H1 (cell line): Measurements from ENCODE around the gene RPS3. TPM values are rescaled to one million over a fixed set of nuclear protein-coding genes. Genes with fewer than 3 reads are reported as not detected.

Source experiments
- CTCF ChIA-PET: fragments of 300-600 bp; sonication (Branson Sonifier 250); formaldehyde crosslinking; loops from one replicate; lab custom pipeline; 2021; ENCODE audit not compliant: partially characterized antibody; lab: Charles Lee
- POLR2A ChIA-PET: fragments of 300-600 bp; sonication (Branson Sonifier 250); formaldehyde crosslinking; loops from one replicate; lab custom pipeline; 2021; ENCODE audit warnings: inconsistent platforms; ENCODE audit not compliant: partially characterized antibody; lab: Charles Lee
- DNase-seq, 2 experiments: peaks; one replicate each; pipeline versions ENCODE4 v3.0.0 to v3.0.0-alpha.2; 2010 to 2022; ENCODE audit warnings: low spot score in 2 of 2, low read depth in 1 of 2, mixed read lengths in 1 of 2
- FAIRE-seq: peaks from 2 replicates; lab custom pipeline; 2011; peaks lifted over from hg19 to GRCh38; lab: Jason Lieb, UNC
- H2AFZ ChIP-seq: 2 replicates; pipeline ENCODE4 v1.8.1; 2012; ENCODE audit warnings: low read length, inconsistent platforms
- H2AK5ac ChIP-seq: 2 replicates; pipeline ENCODE4 v1.6.1; 2013; ENCODE audit warnings: low read depth, low read length
- H2BK120ac ChIP-seq: replicated peaks from 2 replicates; pipeline ENCODE3; 2013; ENCODE audit warnings: low read depth, low read length, inconsistent platforms
- H2BK12ac ChIP-seq: 2 replicates; pipeline ENCODE4 v1.6.1; 2013; ENCODE audit warnings: low read depth, low read length
- H2BK15ac ChIP-seq: 2 replicates; pipeline ENCODE4 v1.6.1; 2013; ENCODE audit warnings: low read length
- H2BK20ac ChIP-seq: 2 replicates; pipeline ENCODE4 v1.6.1; 2013; ENCODE audit warnings: low read length
- H2BK5ac ChIP-seq: 2 replicates; pipeline ENCODE4 v1.6.1; 2013; ENCODE audit warnings: low read depth, low read length
- H3K14ac ChIP-seq: 2 replicates; pipeline ENCODE4 v1.6.1; 2013; ENCODE audit warnings: inconsistent platforms; ENCODE audit not compliant: insufficient read length
- H3K18ac ChIP-seq: 2 replicates; pipeline ENCODE4 v1.6.1; 2013; ENCODE audit warnings: low read length; ENCODE audit errors: extremely low read depth
- H3K23ac ChIP-seq: 2 replicates; pipeline ENCODE4 v1.6.1; 2013; ENCODE audit warnings: inconsistent platforms; ENCODE audit not compliant: insufficient read length
- H3K23me2 ChIP-seq: 2 replicates; pipeline ENCODE4 v1.6.1; 2013; ENCODE audit warnings: low read depth, low read length
- H3K27ac ChIP-seq: 2 replicates; pipeline ENCODE4 v1.6.1; 2011; ENCODE audit warnings: low read depth, low read length, inconsistent platforms
- H3K27me3 ChIP-seq, 4 experiments: replicated peaks in 1 of 4; 1 replicate in 1 of 4; 2 replicates in 3 of 4; pipeline versions ENCODE4 v1.6.1 to v1.8.1; 2011 to 2013; ENCODE audit warnings: low read length in 3 of 4, mild to moderate bottlenecking in 3 of 4, inconsistent platforms in 2 of 4, mixed read lengths in 2 of 4, moderate library complexity in 1 of 4; ENCODE audit not compliant: control insufficient read depth in 3 of 4, insufficient read depth in 3 of 4; ENCODE audit errors: extremely low read depth in 1 of 4
- H3K36me3 ChIP-seq, 4 experiments: 2 replicates each; pipeline versions ENCODE4 v1.6.1 to v1.8.1; 2011 to 2013; ENCODE audit warnings: mild to moderate bottlenecking in 4 of 4, low read length in 3 of 4, moderate library complexity in 2 of 4, control low read depth in 1 of 4, inconsistent platforms in 1 of 4; ENCODE audit not compliant: insufficient read depth in 4 of 4, control insufficient read depth in 2 of 4
- H3K4ac ChIP-seq: replicated peaks from 2 replicates; pipeline ENCODE3; 2013; ENCODE audit warnings: low read length, low read depth, mixed read lengths, inconsistent platforms; ENCODE audit not compliant: insufficient read length
- H3K4me1 ChIP-seq, 4 experiments: replicated peaks in 1 of 4; 1 replicate in 1 of 4; 2 replicates in 3 of 4; pipeline versions ENCODE4 v1.6.1 to v1.8.1; 2011 to 2013; ENCODE audit warnings: low read length in 3 of 4, inconsistent platforms in 2 of 4, mixed read lengths in 1 of 4; ENCODE audit not compliant: insufficient read depth in 4 of 4, control insufficient read depth in 3 of 4
- H3K4me2 ChIP-seq, 2 experiments: 2 replicates each; pipeline versions ENCODE4 v1.6.1 to v1.8.1; 2011 to 2013; ENCODE audit warnings: low read depth in 2 of 2, low read length in 2 of 2, control low read depth in 1 of 2, inconsistent platforms in 1 of 2, mild to moderate bottlenecking in 1 of 2; ENCODE audit not compliant: insufficient read depth in 1 of 2
- H3K4me3 ChIP-seq, 4 experiments: fragments of 200-600, 300-600 bp in 1 of 4; sonication (generic), shearing (Covaris generic), sonication (Bioruptor Twin) in 1 of 4; 2 replicates each; pipeline versions ENCODE4 v1.5.1 to v1.8.1; 2011 to 2016; ENCODE audit warnings: low read length in 4 of 4, low read depth in 3 of 4, control low read depth in 2 of 4, inconsistent platforms in 2 of 4, mild to moderate bottlenecking in 2 of 4, mixed read lengths in 1 of 4, moderate library complexity in 1 of 4; ENCODE audit not compliant: insufficient read depth in 2 of 4; ENCODE audit errors: extremely low read depth in 1 of 4
- H3K56ac ChIP-seq: replicated peaks from 2 replicates; pipeline ENCODE3; 2013; ENCODE audit warnings: low read depth, mild to moderate bottlenecking, mixed read lengths, low read length, inconsistent platforms; ENCODE audit not compliant: insufficient read length
- H3K79me1 ChIP-seq: 2 replicates; pipeline ENCODE4 v1.6.1; 2013; ENCODE audit warnings: low read depth, low read length, control low read depth
- H3K79me2 ChIP-seq, 2 experiments: 2 replicates each; pipeline versions ENCODE4 v1.6.1 to v1.8.1; 2012 to 2013; ENCODE audit warnings: low read length in 2 of 2, mild to moderate bottlenecking in 2 of 2, inconsistent platforms in 1 of 2; ENCODE audit not compliant: insufficient read depth in 2 of 2, control insufficient read depth in 1 of 2
- H3K9ac ChIP-seq, 4 experiments: replicated peaks in 1 of 4; 1 replicate in 1 of 4; 2 replicates in 3 of 4; pipeline versions ENCODE4 v1.6.1 to v1.8.1; 2011 to 2013; ENCODE audit warnings: low read depth in 3 of 4, low read length in 3 of 4, control low read depth in 2 of 4, mild to moderate bottlenecking in 2 of 4, moderate library complexity in 2 of 4, inconsistent platforms in 1 of 4; ENCODE audit errors: extremely low read depth in 1 of 4
- H3K9me3 ChIP-seq, 2 experiments: 2 replicates each; pipeline versions ENCODE4 v1.6.1 to v1.8.1; 2012 to 2013; ENCODE audit warnings: mild to moderate bottlenecking in 2 of 2, moderate library complexity in 2 of 2, control low read depth in 1 of 2, inconsistent platforms in 1 of 2, low read depth in 1 of 2, low read length in 1 of 2, mixed read lengths in 1 of 2; ENCODE audit not compliant: insufficient read depth in 2 of 2
- H4K20me1 ChIP-seq, 2 experiments: replicated peaks in 1 of 2; 2 replicates each; pipeline versions ENCODE3 to v1.8.1; 2011 to 2013; ENCODE audit warnings: inconsistent platforms in 2 of 2, low read length in 2 of 2, mild to moderate bottlenecking in 1 of 2; ENCODE audit not compliant: insufficient read depth in 2 of 2, control insufficient read depth in 1 of 2
- H4K5ac ChIP-seq: 2 replicates; pipeline ENCODE4 v1.6.1; 2013; ENCODE audit warnings: low read length, low read depth, mixed read lengths, inconsistent platforms; ENCODE audit not compliant: insufficient read length
- H4K8ac ChIP-seq: 2 replicates; pipeline ENCODE4 v1.8.0; 2013; ENCODE audit warnings: mild to moderate bottlenecking, moderate library complexity, low read length, inconsistent platforms; ENCODE audit not compliant: insufficient read depth; ENCODE audit errors: extremely low read depth
- H4K91ac ChIP-seq: replicated peaks from 2 replicates; pipeline ENCODE3; 2013; ENCODE audit warnings: low read length, mixed read lengths, inconsistent platforms; ENCODE audit not compliant: insufficient read length
- PHF8 ChIP-seq: fragments of 200-600 bp; sonication (generic); conservative IDR thresholded peaks from 2 replicates; pipeline ENCODE4 v1.7.1; 2012; ENCODE audit warnings: low read depth, mild to moderate bottlenecking, inconsistent platforms, low read length, moderate library complexity
- POLR2AphosphoS5 ChIP-seq: IDR thresholded peaks from 2 replicates; pipeline ENCODE4 v1.6.1; 2011; ENCODE audit warnings: low read depth, low read length
- POU5F1 ChIP-seq: IDR thresholded peaks from 2 replicates; pipeline ENCODE4 v1.6.1; 2011; ENCODE audit warnings: low read depth, mild to moderate bottlenecking, low read length, moderate library complexity
- RNF2 ChIP-seq: fragments of 200-900, 300-1000 bp; sonication (generic); IDR thresholded peaks from 2 replicates; pipeline ENCODE4 v1.7.1; 2016; ENCODE audit warnings: borderline replicate concordance, low read depth, mild to moderate bottlenecking, antibody characterized with exemption, low read length; ENCODE audit not compliant: poor library complexity, severe bottlenecking; ENCODE audit errors: missing control alignments
- WGBS, 2 experiments: shearing (Covaris generic) in 1 of 2; methylation state at CpG; one replicate each; pipeline versions ENCODE4 v1.1.6 to v1.1.7; 2013 to 2015; ENCODE audit warnings: low lambda C conversion rate in 2 of 2, mixed read lengths in 2 of 2, inconsistent platforms in 1 of 2, low coverage in 1 of 2, missing lambda C conversion rate in 1 of 2; ENCODE audit not compliant: insufficient replicate concordance in 2 of 2, insufficient coverage in 1 of 2, insufficient read length in 1 of 2; ENCODE audit errors: extremely low coverage in 1 of 2, missing lambda C conversion rate in 1 of 2; 5-methylcytosine and 5-hydroxymethylcytosine counted together
- polyA plus RNA-seq, 7 experiments: library from polyadenylated mRNA; depleted of rRNA in 3 of 7; stranded (reverse) in 5 of 7; unstranded in 2 of 7; fragments of >200 nt in 5 of 7; fragments of 200-250 nt in 2 of 7; gene quantifications; 1 replicate in 5 of 7; 2 replicates in 1 of 7; 4 replicates in 1 of 7; pipeline versions ENCODE4 v1.2.1 to v1.2.3, GENCODE V29; 2011 to 2013; ENCODE audit warnings: missing spikeins in 2 of 7, mixed read lengths in 2 of 7
- total RNA-seq: library from RNA; stranded (reverse); fragmentation: NEBNext Ultra II Directional; extraction: Animal tissue kit (Norgen Biotek cat#: 25700); gene quantifications from 2 replicates; pipeline ENCODE4 v1.2.1, GENCODE V29; 2021

Gene RPS3
- total and polyA plus RNA-seq, 2 of the 8 experiments (the other 6 are each of a cell fraction or from before 2014, with no cell fraction given): 3,813 to 4,194 TPM

GRCh38 chr11:75406338-75406777 lies 7.0 kb downstream of the RPS3 start:
- WGBS, 2 experiments: 100% methylated on average over 1 of the region's 1 CpG; no CpG with 5 or more reads in 1 of the 2 experiments
- no peak for DNase-seq
- Histone ChIP-seq H3K56ac (no peak overlapping the region), H3K4me2 (no peak overlapping the region), H3K79me2 (peaks cover 16 to 53% of the 10 kb centered on the region in 2 experiments), H2BK15ac (no peak overlapping the region), H3K14ac (no peak overlapping the region), H3K36me3 (peaks cover 47 to 79% (median 66%) of the 10 kb centered on the region in 4 experiments), H4K20me1 (peaks cover 26 to 38% of the 10 kb centered on the region in 2 experiments), H3K27ac (no peak overlapping the region), H3K4ac (no peak overlapping the region), H2BK20ac (no peak overlapping the region), H3K23ac (no peak overlapping the region), H2AFZ (no peak overlapping the region), H4K8ac (no peak overlapping the region), H3K9me3 (no peaks in the 10 kb centered on the region), H2AK5ac (no peak overlapping the region), H3K79me1 (peaks cover 8% of the 10 kb centered on the region; the same call in 1 of the 2 replicates), H3K18ac (no peak overlapping the region), H4K5ac (no peak overlapping the region), H4K91ac (no peak overlapping the region)
- POLR2A ChIA-PET: interaction anchor here (1.1 to 16.7 kb wide), 12 partner anchors 17 to 223 kb away, joined by 3 to 570 read pairs (median 4); partner anchors contain the start of gene KLHL35
- TF ChIP-seq PHF8: no peak
- TF ChIP-seq POU5F1: no peak
- no peak for TF ChIP-seq RNF2
- TF ChIP-seq POLR2AphosphoS5: peak; percentile 93
- TF ChIP-seq, all 59 proteins: peak for 1
- Histone ChIP-seq H2BK120ac (no peak overlapping the region), H3K4me1 (peaks cover 0 to 9% (median 2%) of the 10 kb centered on the region in 4 experiments; a peak in 3 of 7 replicates), H2BK5ac (no peak overlapping the region), H3K23me2 (0 out of 2 replicates have a peak, but pooled peaks cover 3% of the 10 kb centered on the region), H3K9ac (no peak overlapping the region), H2BK12ac (no peak overlapping the region), H3K4me3 (no peak overlapping the region), H3K27me3 (no peaks in the 10 kb centered on the region)
- FAIRE-seq: no peak
- CTCF ChIA-PET: interaction anchor here (0.7 to 5.5 kb wide), 8 partner anchors 13 to 127 kb away, joined by 3 to 48 read pairs (median 5); no protein-coding TSS in a partner anchor
